SK-N-SH treated with all-trans-retinoic acid at 6 μM for 48 hours (cell line): ENCODE results near the gene PIK3CB.

Experiments
- ESRRG ChIP-seq: fragments of 250-450 bp; sonication (Bioruptor Pico); IDR thresholded peaks from 2 replicates; pipeline ENCODE4 v1.6.1; 2021; ENCODE audit warnings: mild to moderate bottlenecking
- PPARA ChIP-seq: fragments of 250-450 bp; sonication (Bioruptor Pico); IDR thresholded peaks from 2 replicates; pipeline ENCODE4 v1.5.0; 2020; ENCODE audit warnings: mild to moderate bottlenecking, borderline replicate concordance

- no peak for TF ChIP-seq PPARA (CRISPR knock-in tag)
- TF ChIP-seq ESRRG, result no peak
Measured at GRCh38 chr3:138688871-138689299, 145.8 kb downstream of the PIK3CB start.
